ENCODE results near the gene DNMBP. TPM values are rescaled to one million over a fixed set of nuclear protein-coding genes. Genes with fewer than 3 reads are reported as not detected.

The DNMBP gene
- total RNA-seq, 1 experiment from 2014 or later, result 60.3 TPM

- ChIA-PET CTCF (interaction anchor here (1.3 to 2.2 kb wide), 2 partner anchors 14 to 179 kb away, joined by 3 to 4 read pairs; no protein-coding TSS in a partner anchor), POLR2A (no interaction called here), RAD21 (ENCODE audit: low non-redundant PET in 1 of 2, low total read pairs in 2 of 2, uncharacterized antibody in 2 of 2, unreplicated experiment in 2 of 2) (no interaction called here)
- TF ChIP-seq POLR2AphosphoS5 (IDR thresholded peaks at IDR 0.05; ENCODE audit: low read depth, low read length) (no peak), EZH2phosphoT487 (IDR thresholded peaks at IDR 0.05; ENCODE audit: borderline replicate concordance) (no peak), ZNF274 (IDR thresholded peaks at IDR 0.05; ENCODE audit: low read depth, low read length) (no peak), JUND (IDR thresholded peaks at IDR 0.05) (no peak), CEBPB (IDR thresholded peaks at IDR 0.05; ENCODE audit: low read depth) (no peak), SP1 (IDR thresholded peaks at IDR 0.05; ENCODE audit: low read depth) (no peak), FOSL1 (IDR thresholded peaks at IDR 0.05; ENCODE audit: low read depth) (no peak), TCF7L2 (IDR thresholded peaks at IDR 0.05; ENCODE audit: borderline replicate concordance, extremely low read depth, insufficient read depth, insufficient read length) (no peak), REST (IDR thresholded peaks at IDR 0.05; ENCODE audit: low read depth) (no peak), EGR1 (IDR thresholded peaks at IDR 0.05; ENCODE audit: low read depth) (no peak), ELF1 (IDR thresholded peaks at IDR 0.05; ENCODE audit: borderline replicate concordance, low read depth) (no peak)
- no TSS peak for BruUV-seq (replicated peaks)
- Histone ChIP-seq H3K9me2 (ENCODE audit: insufficient read depth) (no peaks in the 10 kb centered on the region), H3K9me3 (ENCODE audit: control insufficient read depth in 1 of 2, insufficient read depth in 1 of 2, low read depth in 1 of 2, low read length in 2 of 2) (no peaks in the 10 kb centered on the region), H3K27me3 (ENCODE audit: insufficient read depth, low read length) (no peaks in the 10 kb centered on the region), H2AFZ (ENCODE audit: low read depth, low read length, poor library complexity, severe bottlenecking) (peak overlapping the region; percentile 77), H3K9ac (ENCODE audit: low read length) (peak overlapping the region; percentile 12; the same call in 1 of the 2 replicates), H3K4me1 (ENCODE audit: control insufficient read depth in 1 of 2, insufficient read depth in 2 of 2, low read length in 2 of 2) (peaks cover 28 to 39% of the 10 kb centered on the region in 2 experiments), H4K20me1 (ENCODE audit: insufficient read depth) (no peaks in the 10 kb centered on the region), H3K4me2 (ENCODE audit: low read length) (peak overlapping the region; percentile 47), H3K4me3 (replicated peaks in 1 of 2; ENCODE audit: low read depth in 1 of 2, low read length in 2 of 2) (no peak overlapping the region), H3K79me2 (ENCODE audit: insufficient read depth, low read length) (no peaks in the 10 kb centered on the region), H3K27ac (ENCODE audit: low read depth, low read length) (no peak overlapping the region), H3K36me3 (ENCODE audit: control insufficient read depth in 1 of 2, insufficient read depth in 2 of 2, low read length in 2 of 2) (no peaks in the 10 kb centered on the region)
- ATAC-seq, result peak; percentile 47
- no peak for DNase-seq (ENCODE audit: low read depth, low spot score)
- intact Hi-C loops (cut with micrococcal nuclease), result loop anchor here (2.0 kb wide), 1 partner anchor 20 kb away; no protein-coding TSS in a partner anchor
Measured at GRCh38 chr10:100038561-100039071, 28.9 kb upstream of the DNMBP start.
